ENCODE measurements around the gene STARD5.

Gene STARD5

DNA sequence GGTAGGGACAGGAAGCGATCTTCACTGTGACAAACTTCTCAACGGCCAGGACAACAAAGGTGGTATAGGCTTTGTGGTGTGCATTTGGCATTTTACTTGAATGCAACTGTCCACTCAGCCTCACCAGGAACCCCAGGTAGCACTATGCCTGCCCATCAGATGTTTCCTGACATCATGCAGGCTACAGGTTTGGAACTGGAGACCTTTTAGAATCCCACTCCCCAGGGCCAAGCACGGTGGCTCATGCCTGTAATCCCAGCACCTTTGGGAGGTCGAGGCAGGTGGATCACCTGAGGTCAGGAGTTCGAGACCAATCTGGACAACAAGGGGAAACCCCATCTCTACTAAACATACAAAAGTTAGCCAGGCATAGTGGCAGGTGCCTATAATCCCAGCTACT is 9.6 kb downstream of the STARD5 start:
- in situ Hi-C loops (cut with MboI; ENCODE audit: low sequenced_read_pairs): no loop called here

- in situ Hi-C loops (cut with MboI; ENCODE audit: low sequenced_read_pairs): no loop called here
These were observed 10.3 kb downstream of the STARD5 start for GRCh38 chr15:81313686-81314085.

DNA sequence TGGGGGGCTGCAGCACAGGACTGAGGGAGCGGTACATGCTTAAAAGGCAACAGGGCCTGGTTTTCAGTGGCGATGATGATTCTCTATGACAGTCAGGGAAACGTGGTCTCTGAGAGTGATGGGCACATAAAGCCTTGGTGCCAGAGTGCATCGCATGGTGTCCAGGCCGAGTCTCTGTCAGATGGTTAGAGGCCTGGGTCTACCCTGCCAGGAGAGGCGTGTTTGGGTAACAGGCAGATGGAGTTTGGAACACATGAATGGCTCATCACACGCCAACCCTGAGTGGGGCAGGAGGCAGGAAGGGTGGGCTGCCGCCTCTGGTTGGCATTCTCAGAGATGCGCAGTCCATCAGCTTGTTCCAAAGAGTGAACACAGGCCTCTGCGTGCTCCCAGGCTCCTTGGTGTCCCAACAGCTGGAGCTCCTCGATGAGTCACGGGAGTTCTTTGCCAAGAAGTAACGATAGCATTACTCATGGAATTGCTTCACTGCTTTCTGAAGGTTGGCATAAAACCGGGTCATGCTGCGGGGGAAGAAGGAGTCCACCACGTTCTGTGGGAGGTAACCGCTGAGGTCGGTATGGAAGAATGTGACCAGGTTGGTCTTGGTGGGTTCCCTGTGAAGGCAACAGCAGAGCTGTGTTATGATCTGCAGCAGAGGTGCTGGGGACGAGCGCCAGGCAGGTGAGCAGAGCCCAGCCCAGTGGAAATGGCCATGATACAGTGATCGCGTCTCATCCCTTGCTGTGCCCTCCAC is 11.0 kb downstream of the STARD5 start:
- in situ Hi-C loops (cut with MboI; ENCODE audit: low sequenced_read_pairs): no loop called here

- in situ Hi-C loops (cut with MboI; ENCODE audit: low sequenced_read_pairs): no loop called here
These were observed 12.0 kb downstream of the STARD5 start for GRCh38 chr15:81311752-81312464.

- in situ Hi-C loops (cut with MboI; ENCODE audit: low sequenced_read_pairs): no loop called here
These were observed 13.5 kb downstream of the STARD5 start for GRCh38 chr15:81310480-81310879.

GRCh38 chr15:81309647-81310450 is 14.1 kb downstream of the STARD5 start:
- in situ Hi-C loops (cut with MboI; ENCODE audit: low sequenced_read_pairs): no loop called here

- in situ Hi-C loops (cut with MboI; ENCODE audit: low sequenced_read_pairs): no loop called here
These were observed 15.7 kb downstream of the STARD5 start for GRCh38 chr15:81308260-81308659.

DNA sequence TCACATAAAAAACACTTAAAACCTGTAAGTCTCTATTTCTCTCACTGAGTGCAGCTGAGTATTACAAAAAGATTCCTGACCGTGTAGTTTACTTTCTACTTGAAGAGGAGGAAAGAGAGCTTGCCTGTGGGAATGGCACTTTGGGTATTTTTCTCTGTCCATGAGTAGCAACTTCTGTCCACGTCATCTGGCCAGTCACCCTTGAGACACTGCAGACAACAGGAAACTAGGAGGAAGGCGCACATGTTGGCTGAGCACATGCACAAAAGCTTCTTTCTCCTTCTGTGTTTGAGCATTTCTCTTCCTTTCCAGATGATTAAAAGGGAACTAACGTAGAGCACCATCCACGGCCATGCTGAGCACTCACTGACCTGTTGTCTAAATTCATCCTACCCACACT is 19.7 kb downstream of the STARD5 start:
- in situ Hi-C loops (cut with MboI; ENCODE audit: low sequenced_read_pairs): no loop called here

DNA sequence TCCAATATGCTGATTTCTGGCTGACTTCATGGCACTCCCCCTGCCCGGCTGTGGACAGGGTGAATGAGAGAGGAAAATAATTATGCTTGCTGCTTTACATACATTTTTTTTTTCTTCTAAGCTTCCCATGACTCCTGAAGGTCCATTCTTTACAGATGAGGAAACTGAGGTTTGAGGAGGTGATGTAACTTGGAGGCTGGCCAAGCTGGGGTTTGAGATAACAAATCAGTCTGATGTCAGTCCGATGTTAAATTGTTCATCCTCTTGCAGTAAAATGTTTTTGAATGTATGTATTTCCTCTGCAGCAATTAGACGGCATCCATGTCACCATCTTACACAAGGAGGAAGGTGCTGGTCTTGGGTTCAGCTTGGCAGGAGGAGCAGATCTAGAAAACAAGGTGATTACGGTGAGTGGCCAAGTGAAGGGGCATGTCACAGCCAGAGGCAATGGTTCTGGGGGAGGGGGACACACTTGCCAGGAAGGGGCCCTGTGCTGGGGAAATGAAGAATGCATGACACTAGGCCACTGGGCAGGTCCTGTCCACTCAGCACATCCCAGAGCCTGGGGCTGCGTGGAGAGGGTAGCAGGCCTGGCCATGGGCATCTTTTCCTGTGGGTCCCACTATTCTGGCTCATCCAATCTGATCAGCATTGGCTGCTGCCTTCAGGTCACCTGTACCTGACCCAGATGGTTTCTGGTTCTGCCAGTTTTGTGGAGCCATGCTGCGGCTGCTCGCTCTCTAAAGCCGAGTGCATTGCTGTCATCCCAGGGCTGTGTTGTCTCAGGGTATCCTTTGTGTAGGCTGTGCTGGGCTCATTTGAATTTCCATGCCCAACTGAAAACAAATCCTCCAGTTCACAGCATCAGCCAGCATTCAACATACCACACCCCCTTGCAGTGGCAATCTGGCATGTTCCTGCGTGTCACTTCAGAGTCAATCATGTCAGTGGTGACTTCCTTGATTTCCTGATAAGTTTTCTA is 20.4 kb downstream of the STARD5 start:
- in situ Hi-C loops (cut with MboI; ENCODE audit: low sequenced_read_pairs): no loop called here

DNA sequence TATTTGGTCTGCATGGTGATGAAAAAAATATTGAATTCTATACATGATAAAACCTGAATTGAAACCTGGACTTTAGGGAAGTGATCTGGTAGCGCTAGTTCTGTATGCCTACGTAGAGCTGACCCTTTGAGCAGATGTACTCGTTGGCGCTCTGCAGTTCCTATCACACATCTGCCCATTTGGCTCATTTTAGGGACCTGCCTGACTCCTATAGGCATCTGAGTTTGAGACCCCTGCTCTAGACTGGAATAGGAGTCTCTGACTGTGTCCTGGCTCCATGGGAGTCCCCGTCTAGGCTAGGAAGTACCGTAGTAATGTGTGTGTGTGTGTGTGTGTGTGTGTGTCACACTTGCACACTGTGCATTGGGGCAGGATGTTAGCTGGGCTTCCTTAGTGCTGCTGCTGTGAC is 21.2 kb downstream of the STARD5 start:
- in situ Hi-C loops (cut with MboI; ENCODE audit: low sequenced_read_pairs): no loop called here

DNA sequence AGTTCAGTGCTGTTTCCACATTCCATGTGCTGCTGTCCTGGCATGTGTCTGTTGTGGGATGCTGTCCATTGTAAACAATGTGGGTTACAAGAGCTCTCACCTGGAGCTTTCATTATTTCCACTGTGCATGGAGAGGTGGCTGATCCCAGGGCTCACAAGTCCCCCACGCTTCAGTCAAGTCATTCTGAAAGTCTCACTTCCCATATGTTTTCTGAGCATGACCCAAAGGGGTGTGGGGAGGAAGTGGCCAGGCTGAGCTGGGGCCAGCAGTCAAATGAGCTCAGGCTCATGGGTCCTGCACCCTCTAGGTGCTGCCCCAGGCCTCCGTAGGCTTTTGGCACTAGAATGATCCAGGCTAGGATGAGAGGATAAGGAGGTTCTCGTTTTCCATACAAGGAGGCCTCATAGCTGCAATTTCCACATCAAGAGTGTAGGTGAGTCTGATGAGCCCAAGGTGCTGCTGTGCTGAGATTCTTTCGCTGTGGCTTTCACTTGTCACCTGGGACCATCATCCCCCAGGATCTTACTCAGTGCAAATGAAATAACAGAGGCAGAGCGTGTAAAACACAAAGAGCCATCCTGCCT is 22.0 kb downstream of the STARD5 start:
- in situ Hi-C loops (cut with MboI; ENCODE audit: low sequenced_read_pairs): no loop called here

GRCh38 chr15:81301385-81301784 is 22.6 kb downstream of the STARD5 start:
- in situ Hi-C loops (cut with MboI; ENCODE audit: low sequenced_read_pairs): no loop called here

- in situ Hi-C loops (cut with MboI; ENCODE audit: low sequenced_read_pairs): no loop called here
These were observed 24.2 kb downstream of the STARD5 start for GRCh38 chr15:81299630-81300273.

GRCh38 chr15:81299156-81299555 is 24.8 kb downstream of the STARD5 start:
- in situ Hi-C loops (cut with MboI; ENCODE audit: low sequenced_read_pairs): no loop called here

DNA sequence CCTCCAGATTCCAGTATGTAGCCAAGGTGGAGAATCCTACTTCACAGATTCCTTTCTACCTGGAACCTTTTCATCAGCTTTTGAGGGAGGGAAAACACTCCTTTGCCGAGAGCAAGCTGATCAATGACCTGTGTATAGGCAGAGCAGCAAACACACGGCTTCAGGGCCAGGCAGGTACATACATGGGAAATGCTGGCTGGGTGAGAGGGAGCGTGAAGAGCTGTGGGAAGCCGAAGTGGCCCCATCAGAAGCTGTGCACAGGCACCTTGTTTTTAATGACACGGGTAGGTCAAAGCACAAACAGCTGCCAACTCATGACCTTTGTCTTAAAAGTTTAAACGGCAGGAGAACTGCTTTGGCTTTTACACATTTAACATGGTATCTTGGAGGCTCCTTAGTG is 25.3 kb downstream of the STARD5 start:
- in situ Hi-C loops (cut with MboI; ENCODE audit: low sequenced_read_pairs): no loop called here

DNA sequence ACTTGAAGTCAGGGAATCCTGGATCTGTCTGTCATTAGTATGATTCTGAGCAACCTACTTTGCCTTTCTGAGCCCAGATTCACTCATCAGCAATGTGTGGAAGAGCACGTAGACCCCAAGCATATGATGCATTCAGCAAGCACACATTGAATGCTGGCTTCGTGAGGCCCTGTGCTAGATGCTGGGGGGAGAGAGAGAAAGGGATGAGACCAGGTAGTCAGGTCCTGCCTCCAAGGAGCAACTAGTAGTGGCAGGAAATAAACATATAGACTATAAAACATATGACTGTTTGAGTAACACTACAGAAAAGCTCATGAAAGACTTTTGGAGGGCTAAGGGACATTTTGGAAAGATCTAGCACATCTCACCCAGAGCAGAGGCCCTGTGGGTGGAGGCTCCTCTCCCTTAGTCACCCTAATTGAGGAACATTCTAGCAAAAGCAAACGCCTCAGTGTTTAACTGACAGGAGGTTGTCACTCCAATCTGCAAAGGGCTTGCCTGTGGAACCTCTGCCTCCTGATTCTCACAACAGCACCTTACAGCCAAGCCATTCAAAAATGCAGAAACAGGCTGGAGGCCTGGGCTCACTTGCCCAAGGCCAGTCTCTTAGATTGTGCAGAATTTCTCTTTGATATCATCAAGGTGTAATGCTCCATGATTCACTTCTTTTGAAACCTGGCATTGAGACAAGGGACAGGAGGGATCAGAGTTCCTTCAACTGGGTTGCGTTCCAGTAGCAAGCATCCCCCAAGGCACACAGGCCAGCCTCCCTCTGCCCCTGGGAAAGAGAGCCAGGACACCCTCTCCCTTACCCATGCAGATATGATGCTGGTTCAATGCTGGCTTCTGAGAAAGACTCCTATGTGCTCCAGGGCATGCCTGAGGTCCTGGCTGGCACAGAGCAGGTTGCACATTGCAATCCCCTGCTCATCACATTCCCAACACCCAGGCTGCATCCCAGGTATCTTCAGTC is 26.1 kb downstream of the STARD5 start:
- in situ Hi-C loops (cut with MboI; ENCODE audit: low sequenced_read_pairs): no loop called here

DNA sequence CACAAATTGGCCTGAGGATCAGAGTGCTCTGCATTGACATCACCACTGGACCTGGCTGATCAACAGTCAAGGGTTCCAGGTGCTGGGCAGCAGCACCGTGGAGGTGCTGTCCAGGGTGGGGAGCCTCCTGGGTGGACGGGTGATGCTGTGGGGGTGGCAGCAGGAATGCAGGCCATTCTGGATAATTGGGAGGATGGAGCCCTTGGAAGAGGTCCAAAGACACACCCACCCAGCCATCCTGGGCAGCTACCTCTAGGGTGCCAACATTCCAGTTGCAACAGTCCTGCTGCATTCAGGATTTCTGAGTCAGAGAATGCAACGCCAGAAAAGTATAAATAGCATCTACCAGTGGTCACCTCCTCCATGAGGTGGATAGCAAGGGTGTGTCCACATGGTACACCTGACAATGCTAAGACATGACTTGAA is 26.8 kb downstream of the STARD5 start:
- in situ Hi-C loops (cut with MboI; ENCODE audit: low sequenced_read_pairs): no loop called here

DNA sequence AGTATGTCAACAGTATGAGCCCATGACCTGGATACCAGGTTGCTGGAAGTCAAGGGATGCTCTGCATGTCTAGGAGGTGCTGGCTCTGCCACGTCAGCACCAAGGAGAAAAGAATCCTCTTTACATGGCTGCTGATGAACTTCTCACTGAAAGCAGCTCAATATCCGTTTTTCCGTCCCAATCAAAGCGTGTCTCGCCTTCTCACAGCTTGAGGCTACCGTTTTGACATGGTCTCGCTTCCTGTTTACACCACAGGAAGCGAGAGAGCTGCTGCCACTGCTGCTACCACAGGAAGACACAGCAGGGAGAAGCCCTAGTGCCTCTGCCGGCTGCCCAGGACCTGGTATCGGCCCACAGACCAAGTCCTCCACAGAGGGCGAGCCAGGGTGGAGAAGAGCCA is 27.3 kb downstream of the STARD5 start:
- in situ Hi-C loops (cut with MboI; ENCODE audit: low sequenced_read_pairs): no loop called here
